ENCODE measurements around the gene DNAH7. TPM values are rescaled to one million over a fixed set of nuclear protein-coding genes. Genes with fewer than 3 reads are reported as not detected.
A peak's percentile ranks its signal among the peaks of the same experiment; 100 is the strongest.
"Not testable (repeated sequence)": the region's sequence is repeated elsewhere in the genome, so short reads cannot be mapped to it uniquely, and the experiment has no call there.

The DNAH7 gene
- total RNA-seq, 2 experiments from 2014 or later: 0.29 TPM; not detected in 1

- no peak overlapping the region for H3K4me3 Mint-ChIP-seq
- no peaks in the 10 kb centered on the region for H3K27me3 Mint-ChIP-seq (ENCODE audit: low read depth)
- H3K27ac Mint-ChIP-seq: no peak overlapping the region
- peaks cover 17% of the 10 kb centered on the region for H3K9me3 Mint-ChIP-seq
- CTCF ChIA-PET: interaction anchor here (0.8 to 2.4 kb wide), 5 partner anchors 20 to 200 kb away, joined by 3 to 8 read pairs (median 6); no protein-coding TSS in a partner anchor
- intact Hi-C loops (cut with micrococcal nuclease): no loop called here
- peaks cover 25% of the 10 kb centered on the region for H3K4me1 Mint-ChIP-seq (ENCODE audit: low read depth)
- H3K36me3 Mint-ChIP-seq (ENCODE audit: low read depth): no peaks in the 10 kb centered on the region
- no peak for DNase-seq
These were observed 29.4 kb upstream of the DNAH7 start for GRCh38 chr2:196097864-196098660.

GRCh38 chr2:196096982-196097745, 28.5 kb upstream of the DNAH7 start:
- Mint-ChIP-seq H3K27me3 (ENCODE audit: low read depth) (no peaks in the 10 kb centered on the region), H3K36me3 (ENCODE audit: low read depth) (no peaks in the 10 kb centered on the region), H3K4me1 (ENCODE audit: low read depth) (peaks cover 21% of the 10 kb centered on the region), H3K9me3 (peaks cover 17% of the 10 kb centered on the region), H3K4me3 (no peak overlapping the region), H3K27ac (no peak overlapping the region)
- no peak for DNase-seq
- intact Hi-C loops (cut with micrococcal nuclease): no loop called here
- CTCF ChIA-PET: interaction anchor here (0.7 to 2.4 kb wide), 10 partner anchors 15 to 357 kb away, joined by 3 to 8 read pairs (median 4); no protein-coding TSS in a partner anchor

GRCh38 chr2:196096264-196096663, 27.6 kb upstream of the DNAH7 start:
- Mint-ChIP-seq H3K9me3 (peaks cover 23% of the 10 kb centered on the region), H3K4me1 (ENCODE audit: low read depth) (peaks cover 12% of the 10 kb centered on the region), H3K27me3 (ENCODE audit: low read depth) (no peaks in the 10 kb centered on the region), H3K4me3 (no peak overlapping the region), H3K27ac (no peak overlapping the region), H3K36me3 (ENCODE audit: low read depth) (no peaks in the 10 kb centered on the region)
- intact Hi-C loops (cut with micrococcal nuclease): no loop called here
- no peak for DNase-seq
- CTCF ChIA-PET: interaction anchor here (0.7 to 2.4 kb wide), 8 partner anchors 18 to 358 kb away, joined by 3 to 7 read pairs (median 4); no protein-coding TSS in a partner anchor

GRCh38 chr2:196089448-196089847, 20.8 kb upstream of the DNAH7 start:
- peaks cover 28% of the 10 kb centered on the region for H3K9me3 Mint-ChIP-seq
- H3K4me3 Mint-ChIP-seq; DNase-seq; intact Hi-C loops (cut with micrococcal nuclease); H3K36me3 Mint-ChIP-seq (ENCODE audit: low read depth); H3K27ac Mint-ChIP-seq; H3K27me3 Mint-ChIP-seq (ENCODE audit: low read depth); H3K4me1 Mint-ChIP-seq (ENCODE audit: low read depth): not testable (repeated sequence)
- CTCF ChIA-PET: interaction anchor here (0.7 to 1.3 kb wide), 2 partner anchors 17 to 248 kb away, joined by 3 read pairs; no protein-coding TSS in a partner anchor

- H3K27me3 Mint-ChIP-seq (ENCODE audit: low read depth): no peaks in the 10 kb centered on the region
- CTCF ChIA-PET: no interaction called here
- intact Hi-C loops (cut with micrococcal nuclease): no loop called here
- no peak for DNase-seq
- H3K27ac Mint-ChIP-seq: no peak overlapping the region
- H3K36me3 Mint-ChIP-seq (ENCODE audit: low read depth): no peaks in the 10 kb centered on the region
- H3K4me3 Mint-ChIP-seq: no peak overlapping the region
- peaks cover 10% of the 10 kb centered on the region for H3K4me1 Mint-ChIP-seq (ENCODE audit: low read depth)
- H3K9me3 Mint-ChIP-seq: peaks cover 27% of the 10 kb centered on the region
These were observed 19.6 kb upstream of the DNAH7 start for GRCh38 chr2:196088203-196088602.

GRCh38 chr2:196086517-196087368, 18.1 kb upstream of the DNAH7 start:
- Mint-ChIP-seq H3K4me3 (no peak overlapping the region), H3K27me3 (ENCODE audit: low read depth) (no peaks in the 10 kb centered on the region), H3K9me3 (peaks cover 35% of the 10 kb centered on the region), H3K36me3 (ENCODE audit: low read depth) (peaks cover 3% of the 10 kb centered on the region), H3K27ac (peak overlapping the region; percentile 2), H3K4me1 (ENCODE audit: low read depth) (peaks cover 13% of the 10 kb centered on the region)
- CTCF ChIA-PET: interaction anchor here (0.7 to 1.2 kb wide), 4 partner anchors 17 to 367 kb away, joined by 3 to 5 read pairs (median 3); no protein-coding TSS in a partner anchor
- intact Hi-C loops (cut with micrococcal nuclease): no loop called here
- no peak for DNase-seq

GRCh38 chr2:196083601-196084000, 15.0 kb upstream of the DNAH7 start:
- peaks cover 27% of the 10 kb centered on the region for H3K4me1 Mint-ChIP-seq (ENCODE audit: low read depth)
- intact Hi-C loops (cut with micrococcal nuclease): loop anchor here (2.0 kb wide), 1 partner anchor 17 kb away; no protein-coding TSS in a partner anchor
- no peak overlapping the region for H3K4me3 Mint-ChIP-seq
- no peak for DNase-seq
- no peak overlapping the region for H3K27ac Mint-ChIP-seq
- peaks cover 3% of the 10 kb centered on the region for H3K36me3 Mint-ChIP-seq (ENCODE audit: low read depth)
- H3K27me3 Mint-ChIP-seq (ENCODE audit: low read depth): no peaks in the 10 kb centered on the region
- peaks cover 27% of the 10 kb centered on the region for H3K9me3 Mint-ChIP-seq
- CTCF ChIA-PET: interaction anchor here (1.0 kb wide), 1 partner anchor 15 kb away, joined by 3 read pairs; the partner anchor contains the start of gene DNAH7

- H3K27ac Mint-ChIP-seq: no peak overlapping the region
- H3K36me3 Mint-ChIP-seq (ENCODE audit: low read depth): peaks cover 3% of the 10 kb centered on the region
- CTCF ChIA-PET: interaction anchor here (0.6 to 6.7 kb wide), 8 partner anchors 13 to 532 kb away, joined by 4 to 198 read pairs (median 44); partner anchors contain the start of gene DNAH7
- intact Hi-C loops (cut with micrococcal nuclease): no loop called here
- no peaks in the 10 kb centered on the region for H3K27me3 Mint-ChIP-seq (ENCODE audit: low read depth)
- no peak overlapping the region for H3K4me3 Mint-ChIP-seq
- H3K4me1 Mint-ChIP-seq (ENCODE audit: low read depth): peaks cover 28% of the 10 kb centered on the region
- DNase-seq: no peak
- H3K9me3 Mint-ChIP-seq: peaks cover 27% of the 10 kb centered on the region
These were observed 11.9 kb upstream of the DNAH7 start for GRCh38 chr2:196080526-196080925.

GRCh38 chr2:196079052-196079451, 10.4 kb upstream of the DNAH7 start:
- no peak for DNase-seq
- no peaks in the 10 kb centered on the region for H3K27me3 Mint-ChIP-seq (ENCODE audit: low read depth)
- no peak overlapping the region for H3K4me3 Mint-ChIP-seq
- H3K27ac Mint-ChIP-seq: no peak overlapping the region
- CTCF ChIA-PET: interaction anchor here (0.6 to 6.7 kb wide), 44 partner anchors 11 to 940 kb away, joined by 3 to 198 read pairs (median 5); partner anchors contain the start of gene DNAH7
- H3K9me3 Mint-ChIP-seq: peaks cover 18% of the 10 kb centered on the region
- intact Hi-C loops (cut with micrococcal nuclease): loop anchor here (2.0 to 5.0 kb wide), 4 partner anchors 52 to 673 kb away; no protein-coding TSS in a partner anchor
- peaks cover 3% of the 10 kb centered on the region for H3K36me3 Mint-ChIP-seq (ENCODE audit: low read depth)
- H3K4me1 Mint-ChIP-seq (ENCODE audit: low read depth): peaks cover 28% of the 10 kb centered on the region

GRCh38 chr2:196077821-196078220, 9.2 kb upstream of the DNAH7 start:
- Mint-ChIP-seq H3K36me3 (ENCODE audit: low read depth) (peaks cover 1% of the 10 kb centered on the region), H3K4me3 (no peak overlapping the region), H3K9me3 (peaks cover 9% of the 10 kb centered on the region), H3K27ac (no peak overlapping the region), H3K27me3 (ENCODE audit: low read depth) (no peaks in the 10 kb centered on the region), H3K4me1 (ENCODE audit: low read depth) (peaks cover 28% of the 10 kb centered on the region)
- CTCF ChIA-PET: interaction anchor here (0.7 to 6.7 kb wide), 51 partner anchors 10 to 405 kb away, joined by 3 to 198 read pairs (median 5); partner anchors contain the start of gene DNAH7
- intact Hi-C loops (cut with micrococcal nuclease): loop anchor here (1.0 to 5.0 kb wide), 8 partner anchors 53 to 674 kb away; no protein-coding TSS in a partner anchor
- no peak for DNase-seq

All from activated naive CD4-positive, alpha-beta T cell treated with anti-CD3 and anti-CD28 coated beads for 36 hours (primary cell).